ENCODE data around the gene MEIOSIN.

Gene MEIOSIN

GRCh38 chr19:45767881-45768654, 34.8 kb downstream of the MEIOSIN start (continued):
- TF ChIP-seq HIC1 (tag by site-specific recombination; IDR thresholded peaks at IDR 0.05), result no peak
- no peak for TF ChIP-seq ZNF239 (tag by site-specific recombination; IDR thresholded peaks at IDR 0.05)
- TF ChIP-seq AEBP2 (tag by site-specific recombination; IDR thresholded peaks at IDR 0.05; ENCODE audit: borderline replicate concordance), result no peak
- TF ChIP-seq ZNF280C (tag by site-specific recombination; IDR thresholded peaks at IDR 0.05), result no peak
- no peak for TF ChIP-seq ZNF449 (tag by site-specific recombination; IDR thresholded peaks at IDR 0.05)
- TF ChIP-seq ZNF76 (tag by site-specific recombination; IDR thresholded peaks at IDR 0.05; ENCODE audit: borderline replicate concordance, low read depth), result peak; percentile 41; the same call in 1 of the 2 replicates
- TF ChIP-seq ZNF510 (tag by site-specific recombination; IDR thresholded peaks at IDR 0.05; ENCODE audit: insufficient replicate concordance), result no peak
- TF ChIP-seq CTCF (tag by site-specific recombination; IDR thresholded peaks at IDR 0.05), result peak; percentile 25; the same call in 1 of the 2 replicates
- TF ChIP-seq ZNF366 (tag by site-specific recombination; conservative IDR thresholded peaks at IDR 0.05), result no peak
- no peak for TF ChIP-seq INSM2 (tag by site-specific recombination; IDR thresholded peaks at IDR 0.05)
- TF ChIP-seq ZNF704 (tag by site-specific recombination; IDR thresholded peaks at IDR 0.05), result no peak
- TF ChIP-seq ZNF266 (tag by site-specific recombination; IDR thresholded peaks at IDR 0.05; ENCODE audit: low read depth), result no peak
- TF ChIP-seq ZNF394 (tag by site-specific recombination; IDR thresholded peaks at IDR 0.05; ENCODE audit: borderline replicate concordance), result no peak
- TF ChIP-seq ZNF776 (tag by site-specific recombination; IDR thresholded peaks at IDR 0.05; ENCODE audit: borderline replicate concordance), result no peak
- TF ChIP-seq ZNF37A (tag by site-specific recombination; IDR thresholded peaks at IDR 0.05), result no peak
- TF ChIP-seq ZNF148 (tag by site-specific recombination; IDR thresholded peaks at IDR 0.05; ENCODE audit: borderline replicate concordance), result no peak
- TF ChIP-seq ZBTB17 (tag by site-specific recombination; IDR thresholded peaks at IDR 0.05), result peak; percentile 47
- peak; percentile 84 for TF ChIP-seq ZNF335 (tag by site-specific recombination; conservative IDR thresholded peaks at IDR 0.05)
- no peak for TF ChIP-seq ZNF324 (tag by site-specific recombination; IDR thresholded peaks at IDR 0.05)
- no peak for TF ChIP-seq ZNF132 (tag by site-specific recombination; IDR thresholded peaks at IDR 0.05; ENCODE audit: borderline replicate concordance)
- TF ChIP-seq ZNF549 (tag by site-specific recombination; IDR thresholded peaks at IDR 0.05), result no peak
- TF ChIP-seq ZBTB1 (tag by site-specific recombination; IDR thresholded peaks at IDR 0.05), result no peak
- no peak for TF ChIP-seq KLF7 (tag by site-specific recombination; IDR thresholded peaks at IDR 0.05; ENCODE audit: borderline replicate concordance)
